K562 (cell line): ENCODE measurements around the gene EMC8. TPM values are rescaled to one million over a fixed set of nuclear protein-coding genes. Genes with fewer than 3 reads are reported as not detected.

Experiments used
- ATAC-seq: fragments of 200-7000 bp; cut with Tn5 transposase; 3 replicates; pipeline ENCODE4 v1.9.1; 2020; ENCODE audit warnings: moderate library complexity
- BruUV-seq: library from RNA; stranded (reverse); fragments of 400-500 nt; replicated peaks from 2 replicates; lab custom pipeline; 2021; lab: Mats Ljungman, UMichigan
- CTCF ChIA-PET: fragments of 300-600 bp; formaldehyde crosslinking; extraction: SDS; loops from one replicate; lab custom pipeline; 2021; ENCODE audit warnings: low intra/inter-chr PET ratio; lab: Yijun Ruan, JAX
- POLR2A ChIA-PET: fragments of 300-600, 350-650 bp; sonication (Branson Sonifier 250); formaldehyde crosslinking; extraction: SDS; loops from one replicate; lab custom pipeline; 2021; ENCODE audit warnings: antibody characterized with exemption, inconsistent platforms; lab: Yijun Ruan, JAX
- DNase-seq, 4 experiments: peaks; one replicate each; pipeline versions ENCODE4 v3.0.0 to v3.0.0-alpha.2; 2011 to 2018; ENCODE audit warnings: low spot score in 3 of 4, mixed read lengths in 3 of 4; ENCODE audit errors: extremely low read depth in 1 of 4
- FAIRE-seq: peaks from 2 replicates; lab custom pipeline; 2011; peaks lifted over from hg19 to GRCh38; lab: Jason Lieb, UNC
- H2AFZ ChIP-seq: 2 replicates; pipeline ENCODE4 v1.6.0; 2011; ENCODE audit warnings: low read depth, low read length, control low read depth, inconsistent platforms
- H3K27ac ChIP-seq: fragments of 200-600 bp; 3 replicates; pipeline ENCODE4 v1.8.0; 2011; ENCODE audit warnings: low read depth, mild to moderate bottlenecking, control low read depth, inconsistent platforms, low read length, moderate library complexity, mixed read lengths; ENCODE audit errors: extremely low read depth
- H3K27me3 ChIP-seq, 2 experiments: fragments of 300-600 bp in 1 of 2; 2 replicates in 1 of 2; 3 replicates in 1 of 2; pipeline versions ENCODE4 v1.6.0 to v1.8.0; 2011; ENCODE audit warnings: inconsistent platforms in 2 of 2, low read length in 2 of 2, mild to moderate bottlenecking in 1 of 2, mixed read lengths in 1 of 2, moderate library complexity in 1 of 2; ENCODE audit not compliant: control insufficient read depth in 2 of 2, insufficient read depth in 2 of 2
- H3K36me3 ChIP-seq: fragments of 300-600 bp; 3 replicates; pipeline ENCODE4 v1.8.0; 2011; ENCODE audit warnings: mild to moderate bottlenecking, low read length, inconsistent platforms; ENCODE audit not compliant: control insufficient read depth, insufficient read depth
- H3K4me1 ChIP-seq, 2 experiments: fragments of 200-600 bp in 1 of 2; replicated peaks in 1 of 2; 2 replicates in 1 of 2; 3 replicates in 1 of 2; pipeline versions ENCODE4 v1.5.1 to v1.8.0; 2011; ENCODE audit warnings: inconsistent platforms in 2 of 2, low read length in 2 of 2, mild to moderate bottlenecking in 1 of 2, mixed read lengths in 1 of 2, moderate library complexity in 1 of 2; ENCODE audit not compliant: control insufficient read depth in 2 of 2, insufficient read depth in 2 of 2
- H3K4me2 ChIP-seq: 2 replicates; pipeline ENCODE4 v1.6.1; 2011; ENCODE audit warnings: low read length, control low read depth, inconsistent platforms, mixed read lengths; ENCODE audit not compliant: insufficient read depth
- H3K4me3 ChIP-seq: fragments of 200-600 bp; sonication (generic), shearing (Covaris generic); 2 replicates; pipeline ENCODE4 v1.5.1; 2016; ENCODE audit warnings: control low read depth, inconsistent platforms
- H3K79me2 ChIP-seq: fragments of 200-600 bp; 3 replicates; pipeline ENCODE4 v1.8.0; 2011; ENCODE audit warnings: low read length, inconsistent platforms; ENCODE audit not compliant: control insufficient read depth, insufficient read depth
- H3K9ac ChIP-seq, 2 experiments: 2 replicates each; pipeline versions ENCODE4 v1.6.0 to v1.6.1; 2011; ENCODE audit warnings: low read depth in 2 of 2, low read length in 2 of 2, control low read depth in 1 of 2, inconsistent platforms in 1 of 2, mild to moderate bottlenecking in 1 of 2, mixed read lengths in 1 of 2; ENCODE audit not compliant: insufficient read depth in 1 of 2
- H3K9me1 ChIP-seq: one replicate; pipeline ENCODE4 v1.6.0; 2011; ENCODE audit warnings: inconsistent platforms, mild to moderate bottlenecking, low read length, moderate library complexity; ENCODE audit not compliant: control insufficient read depth, insufficient read depth
- H3K9me3 ChIP-seq: replicated peaks from 2 replicates; pipeline ENCODE4 v1.5.1; 2011; ENCODE audit warnings: low read depth, low read length, inconsistent platforms; ENCODE audit not compliant: control insufficient read depth, insufficient read depth
- H4K20me1 ChIP-seq: replicated peaks from 2 replicates; pipeline ENCODE4 v1.6.1; 2011; ENCODE audit warnings: low read length, inconsistent platforms, mixed read lengths; ENCODE audit not compliant: control insufficient read depth, insufficient read depth
- CTBP1 ChIP-seq: fragments of 450-650 bp; IDR thresholded peaks from 2 replicates; pipeline ENCODE4 v1.6.1; 2016; ENCODE audit warnings: borderline replicate concordance
- ETV5 ChIP-seq: sonication (generic); formaldehyde crosslinking; IDR thresholded peaks from 2 replicates; pipeline ENCODE4 v1.4.0; 2020; ENCODE audit warnings: low read depth, mild to moderate bottlenecking, missing genetic modification reagents
- SAFB ChIP-seq: fragments of 200-400 bp; formaldehyde crosslinking; IDR thresholded peaks from 2 replicates; pipeline ENCODE4 v1.6.1; 2017; ENCODE audit warnings: low read depth, low read length, borderline replicate concordance
- U2AF2 ChIP-seq: fragments of 200-400 bp; formaldehyde crosslinking; optimal IDR thresholded peaks from 2 replicates; pipeline ENCODE3; 2017; ENCODE audit warnings: low read depth, mild to moderate bottlenecking, low read length
- ZNF146 ChIP-seq: IDR thresholded peaks from one replicate; pipeline ENCODE4 v1.6.1; 2018; ENCODE audit warnings: missing compliant biosample characterization; ENCODE audit not compliant: unreplicated experiment
- ZNF282 ChIP-seq: sonication (generic); formaldehyde crosslinking; IDR thresholded peaks from 2 replicates; pipeline ENCODE4 v1.8.1; 2023; ENCODE audit warnings: missing genetic modification reagents
- ZNF316 ChIP-seq: fragments of 450-650 bp; IDR thresholded peaks from 2 replicates; pipeline ENCODE4 v1.6.1; 2016
- WGBS: fragments of 100-300 bp; shearing (Covaris generic); methylation state at CpG from one replicate; pipeline ENCODE4 v1.1.6; 2016; ENCODE audit warnings: low coverage, mixed read lengths; ENCODE audit not compliant: insufficient coverage; ENCODE audit errors: missing lambda C conversion rate; 5-methylcytosine and 5-hydroxymethylcytosine counted together
- in situ Hi-C: fragments of 300-500 bp; cut with MboI; formaldehyde crosslinking; loops from 4 replicates; pipeline ENCODE4 v1.15.0; 2018; ENCODE audit warnings: inconsistent platforms, mixed read lengths
- intact Hi-C: fragments of 100-400 bp; cut with micrococcal nuclease; formaldehyde crosslinking; loops from 2 replicates; pipeline ENCODE4 v1.14.2; 2022
- polyA plus RNA-seq, 8 experiments: library from polyadenylated mRNA; depleted of rRNA in 4 of 8; stranded (reverse) in 5 of 8; unstranded in 3 of 8; fragments of >200 nt; fragmentation: Nextera tagmentation in 2 of 8; fragmentation: Illumina TruSeq in 1 of 8; extraction: Ambion mirVana in 2 of 8; extraction: Trizol in 1 of 8; gene quantifications; 2 replicates each; pipeline versions ENCODE4 v1.2.1 to v1.2.3, GENCODE V29; 2011 to 2014; ENCODE audit warnings: inconsistent platforms in 1 of 8, missing spikeins in 1 of 8
- total RNA-seq, 7 experiments: library from RNA; depleted of rRNA in 6 of 7; stranded (reverse); fragments of >200 nt in 6 of 7; fragmentation: Illumina TruSeq in 2 of 7; extraction: Trizol in 2 of 7; gene quantifications; 2 replicates each; pipeline versions ENCODE4 v1.2.1 to v1.2.3, GENCODE V29; 2011 to 2021; ENCODE audit warnings: low replicate concordance in 1 of 7

Gene EMC8
- total and polyA plus RNA-seq, 9 of the 15 experiments (the other 6 are each of a cell fraction or from before 2014, with no cell fraction given) = 11.4 to 81.8 (median 48.6) TPM

DNA sequence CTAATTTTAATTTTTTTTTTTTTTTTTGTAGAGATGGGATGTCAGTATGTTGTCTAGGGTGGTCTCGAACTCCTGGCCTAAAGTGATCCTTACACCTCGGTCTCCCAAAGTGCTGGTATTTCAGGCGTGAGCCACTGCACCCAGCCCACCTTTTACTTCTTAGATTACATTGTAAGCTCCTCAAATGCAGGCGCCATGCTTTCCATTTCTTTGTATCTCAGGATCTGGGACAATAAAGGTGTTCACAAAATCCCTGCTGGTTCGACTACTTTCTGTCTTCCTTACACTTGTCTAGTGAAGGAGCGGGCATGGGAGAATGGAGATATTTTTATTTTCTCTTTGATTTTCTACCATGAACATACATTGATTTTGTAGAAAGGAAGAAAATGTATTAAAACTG, 25.2 kb downstream of the EMC8 start (continued):
- TF ChIP-seq ZNF146 (no peak), CTBP1 (no peak), U2AF2 (no peak), ZNF282 (no peak), SAFB (no peak)
- TF ChIP-seq, all 486 proteins: peak for 0

- DNase-seq (no peak), FAIRE-seq (no peak), ATAC-seq (no peak)
- Histone ChIP-seq H3K4me3 (no peak overlapping the region), H3K36me3 (peaks cover 12% of the 10 kb centered on the region; the same call in 1 of the 3 replicates), H3K79me2 (no peaks in the 10 kb centered on the region), H3K27ac (no peak overlapping the region), H4K20me1 (no peaks in the 10 kb centered on the region; the same call in 1 of the 2 replicates), H3K9me1 (no peaks in the 10 kb centered on the region), H3K9me3 (no peaks in the 10 kb centered on the region), H3K4me1 (no peaks in the 10 kb centered on the region), H2AFZ (no peak overlapping the region), H3K9ac (no peak overlapping the region), H3K27me3 (no peaks in the 10 kb centered on the region), H3K4me2 (no peak overlapping the region)
- peak; percentile 24; the same call in 1 of the 2 replicates for TF ChIP-seq ZNF316
- TF ChIP-seq ETV5 = no peak
- in situ Hi-C loops (no loop called here), intact Hi-C loops (no loop called here)
- 43% methylated on average over 6 of the region's 6 CpGs for WGBS
- no TSS peak for BruUV-seq
- ChIA-PET CTCF (no interaction called here), POLR2A (no interaction called here)
Observed at GRCh38 chr16:85773044-85773443, 26.3 kb downstream of the EMC8 start.
